ENCODE data around the gene AGXT.

AGXT gene

DNA sequence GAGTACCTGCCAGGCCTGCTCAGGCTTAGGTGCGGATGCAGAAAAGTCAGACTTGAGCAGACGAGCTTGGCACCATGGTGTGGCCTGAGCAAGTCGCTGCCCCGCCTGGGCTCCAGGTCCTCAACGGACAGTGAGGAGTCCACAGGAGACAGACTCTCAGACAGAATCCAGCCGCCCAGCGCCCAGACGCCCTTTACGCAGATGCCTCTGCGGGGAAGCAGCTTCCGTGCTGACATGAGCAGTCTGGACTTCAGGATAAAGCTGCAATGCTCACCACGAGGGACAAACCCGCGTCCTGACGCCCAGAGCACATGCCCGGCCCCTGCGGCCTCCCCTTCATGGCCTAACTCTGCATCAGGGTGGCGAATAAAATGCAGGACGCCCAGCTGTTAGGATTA is 30.8 kb downstream of the AGXT start:
- no peak for DNase-seq

GRCh38 chr2:240900141-240900860 is 31.7 kb downstream of the AGXT start:
- no peak for DNase-seq

GRCh38 chr2:240901986-240902614 is 33.5 kb downstream of the AGXT start:
- DNase-seq, result no peak

GRCh38 chr2:240902615-240903041 is 34.0 kb downstream of the AGXT start:
- DNase-seq, result no peak

DNA sequence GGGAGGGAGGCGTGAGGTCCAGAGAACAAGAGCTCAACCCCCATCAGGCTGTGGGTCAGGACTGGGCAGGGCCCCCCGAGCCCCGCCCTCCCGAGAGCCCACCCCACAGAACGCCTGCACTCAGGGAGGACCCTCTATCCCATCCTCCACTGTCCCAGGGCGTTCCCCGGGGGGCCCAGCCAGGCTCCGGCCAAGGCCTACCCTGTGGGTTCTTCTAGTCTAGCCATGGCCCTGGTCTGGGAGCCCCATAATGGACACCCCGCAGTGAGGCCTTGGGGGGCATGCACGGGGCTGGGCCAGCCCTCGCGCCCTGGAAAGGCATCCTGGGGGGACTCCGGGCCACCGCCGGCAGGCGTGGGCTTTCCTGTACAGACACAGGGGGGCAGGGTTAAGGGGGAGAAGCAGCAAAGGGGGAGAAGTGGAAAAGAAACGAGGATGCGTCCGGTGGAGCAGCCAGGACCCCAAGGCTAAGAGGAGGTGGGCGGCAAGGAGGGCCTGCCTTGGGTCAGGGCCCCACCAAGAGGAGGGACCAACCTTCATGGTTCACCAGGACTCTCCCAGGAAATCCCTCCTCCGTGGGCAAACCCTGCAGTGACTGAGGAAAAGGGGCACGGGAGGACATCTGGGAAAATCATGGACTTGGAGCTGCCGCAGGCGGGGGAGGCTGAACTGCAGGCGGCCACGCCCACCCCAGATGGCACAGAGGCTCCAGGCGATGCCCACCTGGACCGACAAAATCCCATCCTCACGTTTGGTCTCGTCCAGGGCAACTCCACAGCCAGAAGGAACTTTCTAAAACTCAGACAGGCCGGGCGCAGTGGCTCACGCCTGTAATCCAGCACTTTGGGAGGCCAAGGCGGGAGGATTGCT is 34.8 kb downstream of the AGXT start:
- no peak for DNase-seq

DNA sequence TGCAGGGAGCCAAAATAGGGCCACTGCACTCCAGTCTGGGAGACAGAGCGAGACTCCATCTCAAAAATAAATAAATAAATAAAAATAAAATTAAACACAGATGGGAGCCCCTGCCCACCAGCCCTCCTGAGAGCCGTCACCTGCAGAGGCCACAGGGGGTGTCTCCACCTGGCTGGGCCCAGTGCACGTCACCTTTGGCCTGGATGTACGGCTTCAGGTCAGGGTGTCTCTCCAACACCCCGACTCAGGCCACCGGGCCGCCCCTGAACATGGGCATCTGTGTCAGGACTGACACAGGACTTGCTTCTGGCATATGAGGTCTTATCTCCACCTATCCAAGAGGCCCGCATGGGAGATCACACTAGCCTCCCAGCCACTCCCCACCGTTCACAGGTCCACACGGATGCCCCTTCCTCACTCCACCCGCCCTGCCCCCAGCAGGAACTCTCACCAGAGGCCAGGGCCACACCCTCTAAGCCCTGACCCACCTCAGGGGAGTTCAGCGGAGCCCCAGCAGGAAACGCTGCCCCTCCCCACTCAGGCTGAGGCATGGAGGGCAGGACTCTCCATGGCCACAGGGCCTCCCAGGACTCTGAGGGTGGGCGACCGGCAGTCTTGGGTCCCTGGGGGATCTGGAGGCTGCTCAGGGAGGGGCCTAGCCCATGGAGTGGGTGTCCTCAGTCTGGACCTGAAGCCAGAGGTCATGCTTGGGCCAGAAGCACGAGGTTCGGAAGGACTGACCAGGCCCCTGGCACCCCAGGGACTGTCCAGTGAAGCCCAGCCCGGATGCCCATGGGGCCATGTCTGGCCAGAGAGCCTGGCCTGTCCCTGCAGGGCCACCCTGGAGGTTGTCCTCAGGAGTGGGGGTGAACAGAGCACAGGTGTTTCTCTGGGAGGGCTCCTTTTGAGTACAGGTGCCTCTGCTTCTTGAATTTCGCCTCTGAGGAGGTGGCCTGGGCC is 35.9 kb downstream of the AGXT start:
- no peak for DNase-seq

DNA sequence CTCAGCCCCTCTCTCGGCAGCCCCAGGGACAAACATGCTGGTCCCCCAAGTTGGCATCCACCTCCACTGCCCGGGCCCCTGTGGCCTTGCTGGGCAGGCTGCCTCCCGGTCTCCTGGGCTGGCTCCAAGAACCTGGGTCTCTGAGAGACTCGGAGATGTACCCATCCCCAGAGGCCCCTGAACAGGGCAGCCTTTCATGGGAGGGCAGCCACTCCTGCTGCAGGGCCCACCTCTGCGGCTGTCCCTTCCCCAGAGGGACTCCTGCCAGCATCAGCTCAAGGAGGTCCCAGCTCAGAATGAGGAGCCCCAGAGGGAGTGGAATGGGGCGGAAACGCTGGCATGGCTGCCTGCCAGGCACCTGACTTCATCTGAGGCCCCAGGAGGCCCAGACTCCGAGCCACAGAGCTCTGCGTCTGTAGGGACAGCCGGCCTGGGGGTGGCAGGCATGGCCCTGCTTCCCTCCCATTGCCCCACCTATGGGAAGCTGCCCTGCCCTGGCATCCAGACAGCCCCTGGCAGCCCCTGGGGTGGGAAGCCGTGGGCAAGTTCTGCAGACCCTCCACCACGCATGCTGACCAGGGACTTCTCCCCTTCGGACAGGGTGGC is 36.7 kb downstream of the AGXT start:
- no peak for DNase-seq

DNA sequence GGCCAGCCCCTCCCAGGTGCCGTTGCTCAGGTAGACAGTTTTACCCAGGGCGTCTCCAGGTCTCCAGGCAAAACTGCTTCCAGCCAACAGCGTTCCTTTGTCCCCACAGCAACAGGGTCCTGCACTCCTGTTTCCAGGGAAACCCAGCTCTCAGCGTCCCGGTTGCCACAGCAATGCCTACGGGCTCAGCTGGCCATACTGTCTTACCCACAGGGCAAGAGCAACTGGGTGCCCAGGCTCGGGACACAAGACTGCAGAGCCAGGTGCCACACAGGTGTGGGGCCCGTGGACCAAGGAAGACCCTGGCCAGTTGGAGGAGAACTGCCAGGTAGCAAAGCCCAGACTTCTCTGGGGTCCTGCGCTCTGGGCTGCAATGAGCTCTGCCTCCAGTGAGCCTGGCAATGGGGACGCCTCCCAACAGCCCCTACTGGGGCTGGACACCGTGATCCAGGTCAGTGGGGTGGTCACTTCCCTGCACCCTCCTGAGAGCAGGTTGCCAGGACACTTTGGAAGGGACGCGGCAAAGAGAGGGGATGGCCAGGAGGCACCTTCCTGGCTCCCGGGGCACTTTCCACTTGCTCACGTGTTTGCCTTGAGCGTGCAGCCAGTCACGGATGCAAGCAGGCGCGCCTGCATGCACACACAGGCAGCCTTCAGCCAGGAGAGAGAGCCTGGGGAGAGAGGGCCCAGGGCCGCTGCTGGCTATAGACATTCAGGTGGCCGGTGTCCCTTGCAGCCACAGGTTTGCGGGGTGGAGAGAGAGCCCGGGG is 37.7 kb downstream of the AGXT start, which contains the start of gene CROCC2:
Gene CROCC2 (plus strand): TSS at position 196 of the 770 bp plus-strand sequence. CDS start 178 bp downstream, at position 374.
- no peak for DNase-seq

DNA sequence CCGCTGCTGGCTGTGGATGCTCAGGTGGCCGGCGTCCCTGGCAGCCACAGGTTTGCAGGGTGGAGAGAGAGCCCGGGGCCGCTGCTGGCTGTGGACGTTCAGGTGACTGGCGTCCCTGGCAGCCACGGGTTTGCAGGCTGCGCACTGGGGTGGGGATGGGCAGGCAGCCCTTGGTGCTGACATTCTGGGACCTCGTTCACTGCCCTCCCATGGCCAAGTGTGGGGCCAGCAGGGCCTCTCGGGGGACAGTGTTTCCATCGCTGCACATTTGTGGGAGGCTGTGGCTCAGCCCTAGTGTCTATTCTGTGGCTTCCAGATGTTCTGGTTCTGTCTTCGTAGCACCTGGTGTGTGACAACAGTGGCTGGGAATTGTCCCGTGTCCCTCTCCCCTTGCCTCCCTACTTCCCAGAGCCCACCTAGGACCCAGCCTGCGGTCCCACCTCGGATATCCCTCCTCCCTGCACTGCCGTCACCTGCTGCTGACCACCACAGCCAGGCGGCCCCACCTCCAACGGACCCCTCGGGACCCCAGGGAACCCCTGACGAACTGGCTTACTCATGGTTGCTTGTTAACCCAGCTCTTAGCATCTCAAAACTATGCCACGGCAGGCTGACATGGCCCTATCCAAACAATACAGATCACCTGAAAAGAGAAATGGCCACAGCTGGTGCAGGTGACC is 38.4 kb downstream of the AGXT start:
- no peak for DNase-seq

DNA sequence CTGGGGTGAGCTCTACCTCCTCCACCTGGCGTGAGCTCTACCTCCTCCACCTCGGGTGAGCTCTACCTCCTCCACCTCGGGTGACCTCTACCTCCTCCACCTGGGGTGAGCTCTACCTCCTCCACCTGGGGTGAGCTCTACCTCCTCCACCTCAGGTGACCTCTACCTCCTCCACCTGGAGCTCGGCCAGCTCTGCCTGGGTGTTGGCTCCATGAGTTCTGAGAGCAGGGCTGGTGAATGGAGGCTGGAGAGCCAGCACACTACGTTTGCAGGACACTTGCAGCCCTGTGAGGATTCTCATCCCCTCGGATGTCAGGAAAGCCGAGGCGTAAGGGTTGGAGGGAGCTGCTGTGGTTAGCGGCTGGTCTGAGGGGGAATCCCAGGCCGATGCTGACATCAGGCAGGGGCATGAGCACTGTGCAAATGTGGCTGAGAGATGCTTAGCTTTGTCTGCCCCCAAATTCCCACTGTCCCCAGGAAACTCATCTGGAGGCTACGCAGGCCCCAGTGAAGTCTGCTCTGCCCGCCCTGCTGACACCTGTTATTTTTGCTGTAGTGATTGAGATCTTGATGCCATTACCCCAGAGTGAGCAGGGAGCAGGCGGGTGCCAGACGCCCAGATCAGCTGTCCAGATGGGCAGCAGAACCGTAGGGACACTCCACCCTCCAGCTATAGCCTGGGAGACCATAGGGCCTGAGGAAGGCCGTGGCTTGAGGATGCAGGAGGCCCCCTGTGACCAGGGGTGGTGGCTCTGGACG is 40.8 kb downstream of the AGXT start:
- no peak for DNase-seq

- no peak for DNase-seq
Observed at GRCh38 chr2:240911641-240912265, 43.1 kb downstream of the AGXT start.

DNA sequence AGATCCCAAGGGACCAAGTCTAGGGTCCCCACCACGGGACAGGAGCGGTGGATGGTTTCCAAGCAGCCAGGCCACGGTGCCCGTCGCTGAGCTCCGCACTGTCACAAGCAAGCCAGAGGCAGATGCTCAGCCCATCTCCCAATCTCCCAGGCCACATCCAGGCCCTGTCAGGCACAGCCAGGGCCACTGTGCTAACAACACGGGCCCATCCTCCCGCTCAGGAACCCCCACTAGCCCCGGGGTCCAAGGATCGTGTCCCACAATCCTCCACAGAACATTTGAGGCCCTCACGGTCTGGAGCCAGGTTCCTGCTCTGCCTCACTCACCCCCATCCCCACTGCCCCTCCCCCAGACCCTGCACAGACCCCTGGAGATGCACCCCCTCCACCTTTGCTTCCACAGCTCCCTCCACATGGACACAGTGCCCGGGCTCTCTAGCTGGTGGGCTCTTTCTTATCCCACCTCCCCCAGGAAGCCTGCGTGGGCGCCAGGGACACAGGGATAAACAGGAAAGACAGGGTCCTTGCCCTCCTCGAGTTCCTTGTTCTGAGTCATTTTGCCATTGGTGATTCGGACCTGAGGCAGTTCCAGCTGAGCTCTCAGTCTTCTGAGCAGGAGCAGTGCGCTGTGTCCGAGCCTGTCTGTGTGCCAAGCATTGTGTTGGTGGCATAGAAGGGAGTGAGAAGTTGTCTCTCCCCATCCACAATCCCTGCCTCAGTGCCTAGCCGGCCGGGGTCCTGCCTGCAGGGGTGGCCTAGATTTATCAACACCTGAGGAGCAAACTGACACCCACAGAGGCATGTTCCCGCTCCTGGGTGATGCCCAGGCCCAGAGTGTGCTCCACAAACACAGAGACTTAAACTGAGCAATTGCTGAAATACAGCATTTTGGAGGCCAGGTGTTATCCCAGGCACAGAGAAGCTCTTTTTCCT is 44.5 kb downstream of the AGXT start:
- no peak for DNase-seq

GRCh38 chr2:240913810-240914644 is 45.4 kb downstream of the AGXT start:
- DNase-seq, result no peak

DNA sequence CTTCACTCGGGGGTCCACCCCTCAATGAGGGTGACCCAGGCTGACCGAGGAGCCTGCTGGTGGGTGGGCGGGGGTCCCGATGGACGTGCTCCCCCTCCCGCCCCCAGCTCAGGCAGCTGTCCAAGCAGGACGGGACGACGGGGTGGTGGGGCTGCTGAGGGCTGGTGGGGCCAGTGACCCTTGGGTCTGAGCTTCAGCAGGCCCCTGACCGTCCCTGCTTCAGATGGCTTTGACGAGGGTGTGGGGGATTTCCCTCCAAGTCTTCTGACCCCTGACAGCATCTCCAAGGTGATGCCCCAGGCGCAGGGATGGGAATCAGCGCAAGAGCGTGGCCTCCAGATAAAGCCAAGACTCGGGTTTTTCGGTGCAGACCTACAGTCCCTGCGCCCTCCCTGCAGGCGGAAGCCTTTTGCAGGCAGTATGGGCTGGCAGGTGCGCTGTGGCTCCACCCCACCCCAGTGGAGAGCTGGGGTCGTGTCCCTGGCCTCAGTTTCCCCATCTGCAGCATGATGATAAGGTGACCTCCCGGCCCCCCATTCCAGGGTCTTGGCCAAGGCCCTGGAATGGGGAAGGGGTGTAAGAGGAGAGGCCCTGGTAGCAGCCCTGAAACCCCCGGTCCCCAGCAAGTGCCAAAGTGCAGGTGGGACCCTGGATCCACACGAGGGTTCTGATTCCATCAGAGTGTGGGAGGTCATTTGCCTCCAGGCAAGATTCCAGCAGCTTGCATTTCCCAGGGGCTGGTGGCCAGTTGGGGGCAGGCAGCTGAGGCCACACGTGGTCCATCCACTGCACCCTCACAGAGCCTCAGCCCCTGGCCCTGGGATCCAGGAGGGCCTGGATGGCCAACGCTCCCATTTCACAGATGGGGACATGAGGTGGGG is 46.3 kb downstream of the AGXT start:
- DNase-seq, result no peak

- no peak for DNase-seq
Observed at GRCh38 chr2:240915526-240916341, 47.1 kb downstream of the AGXT start.

All from GOT3 (cell line).